GM03348 (cell line): Measurements from ENCODE around the gene PLPP1.
"Not testable (repeated sequence)": the region's sequence is repeated elsewhere in the genome, so short reads cannot be mapped to it uniquely, and the experiment has no call there.

ENCODE experiments used
- DNase-seq: peaks from one replicate; pipeline ENCODE4 v3.0.0; 2012; ENCODE audit warnings: low spot score

The PLPP1 gene

DNA sequence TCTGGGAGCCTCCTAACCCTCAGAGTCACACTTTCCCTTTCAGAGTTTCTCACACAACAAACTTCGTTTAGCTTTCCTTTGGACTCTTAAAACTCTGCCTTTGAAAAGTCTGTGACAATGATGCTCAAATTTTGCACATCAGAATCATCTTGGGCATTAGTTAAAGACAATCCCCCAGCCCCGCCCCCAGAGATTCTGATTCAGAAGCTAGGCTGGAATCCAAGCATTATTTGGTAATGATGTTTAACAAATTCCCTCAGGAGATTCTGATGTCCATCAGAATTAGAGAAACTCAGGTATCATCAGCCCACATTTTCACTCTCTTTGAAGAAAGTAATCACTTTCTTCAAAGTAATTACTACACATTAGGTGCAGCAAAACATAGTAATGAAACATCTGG, 9.6 kb upstream of the PLPP1 start:
- peak; percentile 47 for DNase-seq

DNA sequence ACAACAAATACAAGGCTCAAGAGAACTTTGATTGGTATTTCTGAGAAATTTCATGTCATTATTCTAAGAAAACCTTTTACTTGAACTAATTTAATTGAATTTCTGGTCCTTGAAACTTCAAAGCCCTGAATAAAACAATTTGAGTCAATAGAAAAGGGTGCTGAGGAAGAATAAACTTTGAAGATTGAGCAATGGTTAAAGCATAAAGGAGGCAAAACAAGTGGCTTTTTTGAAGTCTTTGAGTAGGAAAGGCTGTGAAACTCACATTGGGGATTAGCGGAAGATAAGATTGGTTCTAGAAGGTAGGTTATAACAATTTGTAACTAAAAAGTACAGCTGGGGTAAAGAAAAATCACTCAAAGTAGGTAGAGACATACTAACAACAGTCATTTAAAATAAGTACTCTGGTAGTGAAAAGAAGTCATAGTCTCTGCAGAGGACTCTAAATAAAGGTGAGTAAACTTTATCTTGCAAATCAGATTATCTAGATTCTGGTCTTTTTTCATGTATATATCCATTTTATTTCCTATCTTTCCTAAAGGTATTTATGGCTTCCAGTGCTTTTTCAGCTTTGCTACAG, 6.4 kb upstream of the PLPP1 start:
- no peak for DNase-seq

DNA sequence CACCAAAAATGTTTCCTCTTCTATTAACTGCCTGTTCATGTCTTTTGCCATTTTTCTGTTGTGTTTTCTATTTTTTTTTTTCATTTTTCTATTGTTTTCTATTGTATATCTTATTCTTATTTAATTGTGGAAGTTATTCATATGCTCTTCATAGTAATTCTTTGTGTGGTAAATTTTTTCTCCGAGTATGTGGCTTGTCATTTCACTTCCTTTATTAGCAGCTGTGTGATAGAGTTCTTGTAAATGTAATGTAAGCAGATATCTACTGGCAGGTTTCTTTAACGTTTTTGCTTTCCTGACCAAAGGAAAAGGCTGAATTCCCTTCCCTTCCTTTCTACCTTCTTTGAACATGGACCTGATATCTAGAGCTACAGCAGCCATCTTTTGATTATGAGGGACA, 5.8 kb upstream of the PLPP1 start:
- DNase-seq: no peak

DNA sequence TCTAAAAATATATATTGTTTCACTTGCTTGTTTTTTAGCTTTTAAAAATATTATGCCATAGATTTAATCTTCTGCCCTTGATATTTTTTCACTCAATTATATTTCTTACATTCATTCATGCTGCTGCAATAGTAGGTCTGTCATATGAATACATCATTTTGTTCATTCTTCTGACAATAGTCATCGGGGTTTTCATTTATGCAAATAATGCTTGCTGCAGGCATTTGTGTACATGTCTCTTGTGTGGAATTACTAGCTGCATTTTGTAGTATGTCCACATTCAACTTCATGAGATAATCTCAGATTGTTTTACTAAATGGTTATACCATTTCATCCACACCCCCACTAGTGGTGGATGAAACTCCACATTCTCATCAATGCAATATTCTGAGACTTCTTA, 5.3 kb upstream of the PLPP1 start:
- no peak for DNase-seq

DNA sequence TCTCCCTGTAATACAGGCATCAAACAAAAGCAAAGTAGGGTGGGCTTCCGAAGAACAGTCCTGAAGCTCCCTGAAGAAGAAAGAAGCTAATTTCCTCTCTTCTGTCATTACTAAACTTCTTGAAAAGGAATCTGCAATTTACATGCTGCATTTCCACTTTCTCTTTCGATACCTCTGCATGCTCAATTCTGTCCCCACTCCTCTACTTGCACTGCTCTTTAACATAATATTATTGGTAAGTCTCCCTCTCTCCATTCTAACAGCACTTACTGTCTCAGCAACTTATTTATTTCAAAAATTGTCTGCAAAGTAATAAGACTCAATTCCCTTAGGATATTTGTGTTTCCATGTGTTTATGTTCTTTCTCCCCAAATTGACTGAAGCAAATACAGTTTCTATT, 3.9 kb upstream of the PLPP1 start:
- no peak for DNase-seq

DNA sequence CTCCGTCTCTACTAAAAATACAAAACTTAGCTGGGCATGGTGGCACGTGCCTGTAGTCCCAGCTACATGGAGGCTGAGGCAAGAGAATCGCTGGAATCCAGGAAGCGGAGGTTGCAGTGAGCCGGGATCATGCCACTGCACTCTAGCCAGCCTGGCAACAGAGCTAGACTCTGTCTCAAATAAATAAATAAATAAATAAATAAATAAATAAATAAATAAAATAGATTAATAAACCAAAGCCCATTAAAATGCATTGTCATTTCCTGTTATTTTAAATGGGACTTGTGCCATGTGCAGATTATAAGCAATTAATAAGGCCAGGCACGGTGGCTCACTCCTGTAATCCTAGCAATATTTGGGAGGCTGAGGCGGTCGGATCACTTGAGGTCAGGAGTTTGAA, 2.6 kb upstream of the PLPP1 start:
- DNase-seq: not testable (repeated sequence)

DNA sequence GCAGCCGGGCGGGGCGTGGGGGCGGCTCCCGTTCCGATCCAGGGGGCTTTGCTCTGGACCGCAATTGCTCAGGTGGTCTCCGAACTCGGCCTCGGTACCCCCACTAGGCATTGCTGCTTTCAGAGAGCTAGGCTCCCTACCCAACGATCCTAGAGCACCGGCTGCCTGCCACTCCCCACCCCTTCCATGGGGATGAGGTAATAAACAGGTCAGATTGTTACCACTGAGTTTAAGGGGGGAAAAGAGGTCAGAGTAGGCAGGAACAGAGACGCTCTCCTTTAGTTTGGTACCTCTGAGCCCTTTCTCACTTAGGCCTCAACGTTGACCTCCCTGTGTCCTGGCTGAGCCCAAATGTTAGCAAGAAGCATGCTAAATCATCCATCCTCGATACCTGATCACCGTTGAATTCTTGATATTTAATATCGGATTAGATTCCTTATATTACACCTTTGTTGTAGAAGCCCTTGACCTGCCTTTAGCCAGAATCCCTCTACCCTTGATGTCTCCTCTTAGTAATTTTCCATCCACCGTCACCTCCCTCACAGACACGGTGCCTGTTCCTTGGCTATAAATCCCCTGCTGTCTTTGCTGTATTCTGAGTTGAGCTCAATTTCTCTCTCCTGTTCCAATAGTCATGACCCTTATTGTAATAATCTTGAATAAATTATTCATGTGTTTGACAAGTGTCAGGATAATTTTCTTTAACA, 588 bp upstream of the PLPP1 start:
- DNase-seq: no peak

DNA sequence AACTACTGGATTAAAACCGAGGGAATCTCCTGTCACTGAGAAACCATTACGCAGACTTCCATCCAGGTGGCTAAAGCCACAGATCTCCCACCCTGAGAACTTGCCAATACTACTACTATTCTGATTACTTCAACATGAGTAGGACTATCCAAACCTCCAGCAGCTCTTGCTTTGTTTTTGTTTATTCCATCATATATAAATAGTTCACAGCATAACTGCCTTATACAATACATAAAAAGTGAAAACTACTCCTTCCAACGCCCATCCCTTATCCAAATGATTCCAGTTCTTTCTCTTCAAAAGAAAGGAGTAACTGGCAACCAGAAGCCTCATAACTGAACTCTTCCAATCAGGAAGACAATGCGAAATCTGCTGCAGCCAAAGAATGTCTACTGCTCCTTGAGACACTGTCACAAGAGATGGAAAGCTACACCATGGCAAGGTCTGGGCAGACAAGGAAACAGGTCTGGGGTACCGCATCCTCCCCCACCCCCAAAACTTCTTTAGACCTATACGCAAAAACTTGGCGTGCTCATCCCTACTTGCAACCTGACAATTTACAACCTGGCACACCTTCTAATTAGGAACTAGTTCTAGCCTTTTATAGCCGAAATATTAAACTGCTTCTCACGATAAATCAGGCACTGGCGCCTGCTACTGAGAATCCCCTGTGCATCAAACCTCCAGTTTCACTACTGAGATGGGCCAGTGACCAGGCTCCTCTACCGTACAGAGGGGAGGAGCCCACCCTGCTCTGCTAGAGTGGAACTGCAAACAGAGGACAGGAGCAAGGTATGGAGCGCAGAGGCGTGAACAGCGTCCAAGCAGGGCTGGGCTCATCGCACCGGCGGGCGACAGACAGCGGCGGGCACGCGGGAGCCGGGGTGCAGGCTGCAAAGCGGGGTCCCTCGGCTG, 986 bp downstream of the PLPP1 start:
- peak; percentile 30 for DNase-seq

DNA sequence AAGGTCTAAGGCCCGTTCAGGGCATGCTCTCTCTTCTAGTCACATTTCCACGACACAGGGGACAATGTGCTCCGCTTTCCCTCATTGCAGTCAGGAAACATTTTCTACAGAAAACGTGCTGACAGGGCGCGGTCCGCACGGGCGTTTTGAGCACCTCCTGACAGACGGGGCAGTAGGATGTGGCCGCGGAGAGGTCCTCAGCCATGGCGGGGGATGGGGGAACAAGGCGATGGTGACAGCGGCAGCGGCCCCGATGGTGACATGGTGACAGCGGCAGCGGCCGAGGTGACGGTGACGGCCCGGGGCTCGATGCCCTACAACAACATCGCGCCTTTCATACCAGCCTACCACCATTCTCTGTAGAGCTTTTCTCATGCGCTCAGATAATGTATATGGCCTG, 4.1 kb downstream of the PLPP1 start:
- no peak for DNase-seq

DNA sequence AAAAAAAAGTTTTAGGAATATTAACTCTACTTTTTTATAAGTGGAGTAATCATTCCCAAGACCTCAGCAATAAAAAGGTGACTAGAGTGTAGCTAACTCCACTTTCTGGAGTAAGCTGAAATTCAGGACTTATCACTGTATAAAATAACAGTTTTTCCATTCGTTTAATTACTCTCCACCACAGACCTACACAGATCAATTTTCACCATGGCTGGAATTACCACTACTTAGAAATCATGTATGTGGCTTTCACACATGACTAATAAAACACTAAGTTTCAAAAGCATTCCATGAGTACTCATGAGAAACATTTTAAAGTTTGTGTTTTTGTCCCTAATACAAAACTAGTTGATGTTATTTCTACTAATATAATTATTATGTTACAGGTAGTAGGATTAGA, 9.9 kb downstream of the PLPP1 start:
- no peak for DNase-seq

DNA sequence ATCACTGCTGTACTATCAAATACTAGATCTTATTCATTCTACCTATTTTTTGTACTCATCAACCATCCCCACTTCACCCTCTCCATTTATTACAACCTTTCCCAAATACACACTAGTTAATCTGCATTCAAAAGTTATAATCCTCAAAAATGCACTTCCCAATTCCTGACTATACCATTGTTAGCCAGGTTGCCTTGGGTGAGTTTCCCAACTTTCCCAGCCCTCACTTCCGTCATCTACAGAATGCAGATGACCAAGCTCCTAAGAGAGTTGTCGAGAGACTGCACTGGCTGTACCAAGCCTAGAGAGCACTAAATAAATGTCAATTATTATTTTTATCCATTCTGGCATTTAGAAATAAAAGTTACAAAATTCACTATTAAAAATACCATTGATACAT, 11.5 kb downstream of the PLPP1 start:
- no peak for DNase-seq

DNA sequence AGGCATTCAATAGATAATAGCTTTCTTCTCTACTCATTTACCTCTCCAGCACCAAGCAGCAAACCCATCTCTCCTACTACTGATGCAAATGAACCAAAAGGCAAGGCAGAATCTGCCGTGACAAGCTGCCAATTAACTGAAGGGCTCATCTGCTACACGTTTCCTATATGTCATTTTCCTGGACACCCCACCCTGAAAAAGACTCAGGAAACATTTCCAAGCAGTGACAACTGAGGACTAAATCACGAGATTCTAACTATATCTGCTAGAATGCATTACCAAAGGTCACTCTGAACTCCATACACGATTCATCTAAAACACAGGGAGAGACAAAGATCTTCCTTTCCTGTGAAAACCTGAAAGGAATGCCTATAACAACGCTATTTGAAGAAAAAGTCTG, 12.9 kb downstream of the PLPP1 start:
- no peak for DNase-seq

DNA sequence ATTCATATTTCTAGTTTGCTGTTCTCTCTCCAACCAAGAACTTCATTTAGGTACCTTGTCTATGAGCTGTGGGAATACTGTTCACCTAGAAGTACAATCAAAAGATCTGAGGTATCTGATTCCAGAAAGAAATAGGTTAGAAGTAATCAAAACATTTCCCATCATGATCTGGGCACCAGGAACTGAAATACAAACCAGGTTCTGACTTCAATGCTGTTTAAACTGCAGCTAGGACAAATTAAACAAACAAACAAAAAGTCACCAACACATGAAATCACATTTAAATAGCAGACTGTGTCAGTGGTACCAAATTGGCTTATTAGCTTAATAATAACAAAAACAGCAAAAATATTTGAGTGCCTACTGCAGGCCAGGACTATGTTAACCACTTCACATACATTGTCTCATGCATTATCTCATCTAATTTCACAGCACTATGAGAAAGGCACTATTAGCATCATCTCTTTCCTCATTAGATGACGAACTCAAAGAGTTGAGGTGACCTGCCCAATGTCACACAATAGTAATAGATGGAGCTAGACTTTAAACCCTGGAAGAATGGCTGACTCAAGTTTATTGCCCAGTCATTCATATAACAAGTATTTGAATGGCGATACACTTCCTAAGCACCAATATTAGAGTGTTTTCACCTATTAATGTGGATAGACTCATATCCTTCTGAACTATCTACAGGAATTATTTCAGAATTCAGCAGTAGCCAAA, 14.5 kb downstream of the PLPP1 start:
- DNase-seq: no peak

DNA sequence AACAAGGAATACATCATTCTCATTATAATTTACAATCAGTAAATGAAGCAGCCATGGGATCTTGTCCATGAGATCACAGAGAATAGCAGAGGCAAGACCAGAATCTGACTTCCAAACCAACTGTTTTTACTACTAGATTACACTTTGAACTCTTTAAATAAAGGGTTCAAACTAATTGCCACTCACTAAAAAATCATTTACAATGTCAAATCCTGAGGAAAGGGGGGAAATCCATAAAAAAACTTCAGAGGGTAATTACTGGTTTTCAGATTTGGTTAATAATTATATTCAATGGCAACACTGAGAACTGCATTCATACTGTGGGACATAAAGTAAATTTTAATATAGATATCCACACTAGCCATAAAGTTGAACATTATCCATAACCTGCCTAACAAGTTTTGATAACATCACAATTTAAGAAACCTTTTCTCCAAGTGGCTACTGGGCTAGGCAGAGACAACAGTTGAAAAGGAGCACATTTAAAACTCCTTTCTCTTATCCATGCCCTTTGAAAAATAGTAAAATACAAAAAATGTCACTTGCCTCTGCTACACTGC, 15.9 kb downstream of the PLPP1 start:
- DNase-seq: no peak

DNA sequence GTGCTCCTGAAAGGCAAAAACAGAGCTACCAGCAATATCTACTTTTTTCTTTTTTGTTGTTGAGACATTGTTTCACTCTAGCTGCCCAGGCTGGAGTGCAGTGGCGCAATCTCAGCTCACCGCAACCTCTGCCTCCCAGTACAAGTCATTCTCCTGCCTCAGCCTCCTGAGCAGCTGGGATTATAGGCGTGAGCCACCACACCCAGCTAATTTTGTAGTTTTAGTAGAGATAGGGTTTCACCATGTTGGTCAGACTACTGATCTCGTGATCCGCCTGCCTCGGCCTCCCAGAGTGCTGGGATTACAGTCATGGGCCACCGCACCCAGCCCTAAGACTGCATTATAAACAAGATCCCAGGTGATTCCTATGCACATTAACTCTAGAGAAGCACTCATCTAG, 17.0 kb downstream of the PLPP1 start:
- DNase-seq: no peak

DNA sequence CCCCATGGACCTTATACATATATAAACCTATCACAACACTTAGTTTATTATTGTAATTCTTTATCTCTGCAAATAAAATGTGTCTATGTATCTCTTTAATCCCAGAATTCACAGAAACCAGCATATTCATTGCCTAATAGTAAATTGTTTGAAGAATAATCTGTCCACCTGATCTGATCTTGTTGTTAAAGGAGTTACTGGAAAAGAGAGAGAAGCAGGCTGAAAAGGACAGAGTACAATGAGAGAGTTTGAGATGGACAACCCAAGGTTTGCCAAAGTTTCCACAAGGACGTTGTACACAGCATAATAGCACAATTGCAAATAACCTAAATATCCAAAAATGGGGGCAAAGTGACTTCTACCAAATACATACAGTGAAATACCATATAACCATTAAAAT, 23.8 kb downstream of the PLPP1 start:
- DNase-seq: no peak

DNA sequence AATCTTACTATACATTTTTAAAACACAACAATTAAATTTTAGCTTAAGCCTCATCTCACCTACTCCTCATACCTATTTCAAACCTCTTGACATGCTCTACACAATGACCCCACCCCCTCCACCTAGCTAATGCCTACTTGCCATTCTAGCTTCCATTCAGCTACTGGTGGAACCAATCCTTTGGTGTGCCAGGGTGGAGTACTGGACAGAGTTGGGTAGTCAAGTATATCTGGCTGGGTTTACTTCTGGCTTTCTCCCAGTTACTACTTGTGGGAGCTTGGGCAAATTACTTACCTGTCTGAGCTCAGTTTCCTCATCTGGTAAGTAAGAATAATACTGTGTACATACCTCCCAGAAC, 24.3 kb downstream of the PLPP1 start:
- DNase-seq: no peak

DNA sequence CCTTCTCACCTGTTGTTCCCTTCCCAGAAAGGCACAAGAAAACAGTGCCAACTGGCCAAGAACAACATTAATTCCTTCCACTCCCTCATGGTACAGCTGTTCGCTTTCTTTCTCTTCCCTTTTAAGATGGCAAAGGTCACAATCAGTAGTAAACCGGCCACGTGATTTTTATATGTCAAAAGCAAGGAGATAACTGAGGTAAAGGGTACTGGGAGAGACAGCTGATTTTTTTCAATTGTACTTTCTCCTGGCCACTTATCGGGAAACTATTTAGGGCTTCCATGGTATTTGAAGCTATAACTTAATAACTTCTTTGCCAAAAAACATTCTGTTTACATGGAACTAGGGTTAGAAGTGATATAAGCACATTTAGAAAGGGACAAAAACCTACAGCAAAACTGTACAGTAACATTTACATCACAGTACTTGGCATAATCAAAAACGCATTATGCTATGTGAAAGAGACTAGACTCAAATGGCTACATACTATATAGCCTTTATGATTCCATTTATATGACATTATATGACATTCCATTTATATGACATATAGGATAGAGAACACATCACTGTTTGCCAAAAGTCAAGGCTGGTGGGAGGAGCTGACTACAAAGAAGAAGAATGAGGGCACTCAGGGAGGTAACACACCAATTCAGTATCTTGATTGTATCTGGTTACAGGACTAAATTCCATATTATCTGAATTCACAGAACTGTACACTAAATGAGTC, 24.8 kb downstream of the PLPP1 start:
- DNase-seq: no peak

DNA sequence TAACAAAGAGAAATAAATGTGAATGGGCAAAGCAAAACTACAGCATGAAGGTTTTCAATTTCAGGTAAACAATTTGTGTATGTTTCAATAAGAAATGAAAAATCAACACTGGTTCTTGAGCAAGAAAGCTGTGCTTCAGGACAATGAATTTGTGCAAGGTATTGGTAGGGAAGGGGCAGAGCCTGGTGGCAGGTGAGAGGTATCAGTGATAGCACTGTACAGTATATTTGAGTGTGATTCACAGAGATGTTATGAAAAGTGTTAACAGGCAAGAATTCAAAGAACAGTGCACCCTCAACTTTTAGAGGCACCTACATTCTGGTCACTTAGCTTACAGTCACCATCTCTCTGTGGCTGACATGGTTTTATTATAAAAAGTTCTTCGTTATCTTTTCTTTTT, 25.7 kb downstream of the PLPP1 start:
- DNase-seq: no peak

DNA sequence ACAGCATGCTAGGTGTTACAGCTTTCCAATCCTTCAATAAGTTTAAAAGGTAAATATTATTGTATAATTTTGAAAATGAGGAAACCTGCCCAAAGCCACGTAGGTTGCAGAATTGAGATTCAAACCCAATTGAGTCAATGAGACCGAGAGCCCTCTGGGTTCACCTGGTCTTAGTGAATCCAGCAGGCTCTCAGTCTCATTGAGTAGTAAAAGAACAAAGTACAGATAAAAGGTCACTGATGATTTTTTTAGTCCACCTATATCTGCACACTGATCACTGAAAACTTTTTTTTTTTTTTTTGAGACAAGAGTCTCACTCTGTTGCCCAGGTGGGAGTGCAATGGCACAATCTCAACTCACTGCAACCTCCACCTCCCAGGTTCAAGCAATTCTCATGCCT, 27.2 kb downstream of the PLPP1 start:
- no peak for DNase-seq

DNA sequence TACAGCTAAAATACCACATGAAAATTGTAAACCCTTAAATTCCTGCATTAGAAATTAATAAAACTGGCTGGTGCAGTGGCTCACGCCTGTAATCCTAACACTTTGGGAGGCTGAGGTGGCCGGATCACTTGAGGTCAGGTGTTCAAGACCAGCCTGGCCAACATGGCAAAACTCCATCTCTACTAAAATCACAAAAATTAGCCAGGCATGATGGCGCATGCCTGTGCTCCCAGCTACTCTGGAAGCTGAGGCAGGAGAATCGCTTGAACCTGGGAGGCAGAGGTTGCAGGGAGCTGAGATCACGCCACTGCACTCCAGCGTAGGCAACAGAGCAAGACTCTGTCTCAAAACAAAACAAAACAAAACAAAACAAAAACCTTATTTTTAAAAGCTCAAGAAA, 29.1 kb downstream of the PLPP1 start:
- DNase-seq: not testable (repeated sequence)

DNA sequence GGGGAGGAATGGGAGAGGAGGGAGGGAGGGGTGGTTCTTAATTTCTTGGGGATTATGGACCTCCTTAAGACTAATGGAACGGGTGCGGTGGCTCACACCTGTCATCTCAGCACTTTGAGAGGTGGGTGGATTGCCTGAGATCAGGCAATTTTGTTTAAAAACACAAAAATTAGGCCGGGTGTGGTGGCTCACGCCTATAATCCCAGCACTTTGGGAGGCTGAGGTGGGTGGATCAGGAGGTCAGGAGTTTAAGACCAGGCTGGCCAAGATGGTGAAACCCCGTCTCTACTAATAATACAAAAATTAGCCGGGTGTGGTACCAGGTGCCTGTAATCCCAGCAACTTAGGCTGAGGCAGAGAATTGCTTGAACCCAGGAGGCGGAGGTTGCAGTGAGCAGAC, 30.8 kb downstream of the PLPP1 start:
- DNase-seq: not testable (repeated sequence)
